Measurements from ENCODE around the gene CTDSPL2. TPM values are rescaled to one million over a fixed set of nuclear protein-coding genes. Genes with fewer than 3 reads are reported as not detected.
"Not testable (repeated sequence)": the region's sequence is repeated elsewhere in the genome, so short reads cannot be mapped to it uniquely, and the experiment has no call there.

Gene CTDSPL2
- total and polyA plus RNA-seq, 5 experiments from 2014 or later = 29.0 to 79.0 (median 41.8) TPM

DNA sequence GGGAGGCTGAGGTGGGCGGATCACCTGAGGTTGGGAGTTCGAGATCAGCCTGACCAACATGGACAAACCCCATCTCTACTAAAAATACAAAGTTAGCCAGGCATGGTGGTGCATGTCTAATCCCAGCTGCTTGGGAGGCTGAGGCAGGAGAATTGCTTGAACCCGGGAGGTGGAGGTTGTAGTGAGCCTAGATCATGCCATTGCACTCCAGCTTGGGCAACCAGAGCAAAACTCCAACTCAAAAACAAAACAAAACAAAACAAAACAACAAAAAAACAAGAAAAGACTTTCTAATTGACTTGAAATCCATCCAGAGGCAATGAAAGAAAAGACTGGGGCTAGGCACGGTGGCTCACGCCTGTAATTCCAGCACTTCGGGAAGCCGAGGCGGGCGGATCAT lies 121.7 kb downstream of the CTDSPL2 start:
- not testable (repeated sequence) for ATAC-seq, H3K27ac Mint-ChIP-seq, H3K9me3 Mint-ChIP-seq, H3K4me3 Mint-ChIP-seq, DNase-seq, H3K27me3 Mint-ChIP-seq
- POLR2A ChIA-PET = interaction anchor here (0.7 to 1.2 kb wide), 2 partner anchors 11 to 725 kb away, joined by 6 to 7 read pairs; partner anchors contain the start of gene MFAP1
- Mint-ChIP-seq H3K36me3 (peaks cover 0 to 62% (median 0%) of the 10 kb centered on the region in 3 donors), H3K4me1 (peaks cover 13 to 47% (median 27%) of the 10 kb centered on the region in 4 donors)

DNA sequence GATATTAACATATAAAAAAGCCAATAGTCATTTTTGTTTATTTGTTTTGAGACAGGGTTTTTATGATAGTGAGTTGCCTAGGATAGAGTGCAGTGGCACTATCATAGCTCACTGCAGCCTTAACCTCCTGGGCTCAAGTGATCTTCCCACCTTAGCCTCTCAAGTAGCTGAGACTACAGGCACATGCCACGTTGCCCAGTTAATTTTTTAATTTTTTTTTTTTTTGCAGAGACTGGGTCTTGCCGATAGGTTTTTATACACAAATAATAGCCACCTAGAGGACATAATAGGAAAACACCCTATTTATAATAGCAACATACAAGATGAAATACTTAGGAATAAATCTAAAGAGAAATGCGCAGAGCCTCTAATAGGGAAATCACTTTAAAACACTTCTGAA lies 122.8 kb downstream of the CTDSPL2 start:
- Mint-ChIP-seq H3K4me1 (peaks cover 17 to 53% (median 36%) of the 10 kb centered on the region in 4 donors), H3K4me3 (no peak overlapping the region), H3K36me3 (peaks cover 0 to 72% (median 6%) of the 10 kb centered on the region in 3 donors), H3K27me3 (no peaks in the 10 kb centered on the region), H3K9me3 (no peaks in the 10 kb centered on the region), H3K27ac (peak overlapping the region in 7 of 10 donors; percentile 15 to 65 (median 40))
- ATAC-seq (peak; percentile 49), DNase-seq (peak in 2 of 10 donors; percentile 16 to 19)
- POLR2A ChIA-PET = interaction anchor here (0.6 to 1.2 kb wide), 2 partner anchors 12 to 23 kb away, joined by 3 to 6 read pairs; no protein-coding TSS in a partner anchor

- Mint-ChIP-seq H3K27ac (peak overlapping the region in 3 of 10 donors; percentile 5 to 56 (median 33)), H3K4me1 (peaks cover 20 to 51% (median 38%) of the 10 kb centered on the region in 4 donors), H3K27me3 (no peaks in the 10 kb centered on the region), H3K36me3 (peaks cover 0 to 77% (median 6%) of the 10 kb centered on the region in 3 donors), H3K4me3 (no peak overlapping the region), H3K9me3 (no peaks in the 10 kb centered on the region)
- DNase-seq = no peak
- POLR2A ChIA-PET = no interaction called here
- no peak for ATAC-seq
Measured at GRCh38 chr15:44550734-44551133, 123.3 kb downstream of the CTDSPL2 start.

- peaks cover 19 to 35% (median 32%) of the 10 kb centered on the region in 4 donors for H3K4me1 Mint-ChIP-seq
- peak overlapping the region in 3 of 10 donors; percentile 12 to 21 (median 13) for H3K4me3 Mint-ChIP-seq
- peak overlapping the region; percentile 13 to 77 (median 57) for H3K27ac Mint-ChIP-seq
- H3K9me3 Mint-ChIP-seq = no peaks in the 10 kb centered on the region
- H3K27me3 Mint-ChIP-seq = no peaks in the 10 kb centered on the region
- peaks cover 0 to 89% (median 12%) of the 10 kb centered on the region in 3 donors for H3K36me3 Mint-ChIP-seq
- ATAC-seq (peak; percentile 48 to 57), DNase-seq (no peak)
- POLR2A ChIA-PET = no interaction called here
Measured at GRCh38 chr15:44554934-44555723, 127.7 kb downstream of the CTDSPL2 start.

DNA sequence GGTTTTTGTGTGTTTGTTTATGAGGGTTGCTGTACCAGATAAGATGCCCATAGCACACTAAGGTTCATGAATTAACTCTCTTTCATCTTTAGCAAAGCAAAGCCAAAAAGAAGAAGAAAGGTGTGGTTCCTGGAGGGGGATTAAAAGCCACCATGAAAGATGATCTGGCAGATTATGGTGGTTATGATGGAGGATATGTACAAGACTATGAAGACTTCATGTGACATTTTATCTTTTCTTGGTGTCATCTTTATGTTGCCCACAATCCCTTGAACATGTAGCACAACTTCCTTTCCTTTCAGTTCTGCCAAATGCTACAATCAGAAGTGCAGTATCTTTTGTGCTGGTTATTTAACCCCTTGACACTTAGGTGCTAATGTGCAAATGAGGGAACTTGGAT lies 133.5 kb downstream of the CTDSPL2 start:
- H3K4me3 Mint-ChIP-seq = peak overlapping the region in 4 of 10 donors; percentile 8 to 27 (median 18)
- POLR2A ChIA-PET = not testable (repeated sequence)

GRCh38 chr15:44565387-44566154 lies 138.1 kb downstream of the CTDSPL2 start:
- no peak for ATAC-seq

More for the DNA sequence above, 133.5 kb downstream of the CTDSPL2 start:
- H3K9me3 Mint-ChIP-seq, H3K27me3 Mint-ChIP-seq: not testable (repeated sequence)
- Mint-ChIP-seq H3K4me1 (peaks cover 16 to 32% (median 28%) of the 10 kb centered on the region in 4 donors), H3K27ac (peak overlapping the region in 9 of 10 donors; percentile 32 to 89 (median 67)), H3K36me3 (peaks cover 0 to 89% (median 25%) of the 10 kb centered on the region in 3 donors)
- ATAC-seq (peak; percentile 64 to 91), DNase-seq (peak in 3 of 10 donors; percentile 37 to 65 (median 57))

DNA sequence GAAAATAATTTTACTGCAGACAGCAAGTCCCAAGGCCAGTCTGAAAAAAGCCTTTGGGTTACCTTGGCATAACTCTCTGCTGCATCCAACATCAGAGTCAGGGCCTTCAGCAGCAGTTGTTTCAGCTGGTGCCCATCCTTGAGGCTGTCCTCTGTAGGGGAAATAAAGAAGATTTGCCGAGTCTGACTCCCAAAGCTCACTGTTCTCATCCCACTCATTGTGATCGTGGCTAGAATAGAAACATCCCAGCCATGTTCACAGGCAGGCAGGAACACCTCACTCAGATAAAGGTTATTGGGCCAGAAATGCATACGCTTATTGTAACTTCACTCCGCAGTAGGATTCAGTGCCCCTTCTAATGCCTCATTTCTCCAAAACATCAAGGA lies 138.7 kb downstream of the CTDSPL2 start:
- H3K27me3 Mint-ChIP-seq = no peaks in the 10 kb centered on the region
- H3K4me1 Mint-ChIP-seq = peaks cover 2 to 9% (median 7%) of the 10 kb centered on the region in 4 donors
- no peak for ATAC-seq
- no peak for DNase-seq
- no peak overlapping the region for H3K4me3 Mint-ChIP-seq
- POLR2A ChIA-PET = no interaction called here
- peak overlapping the region in 3 of 10 donors; percentile 13 to 40 (median 21) for H3K27ac Mint-ChIP-seq
- peaks cover 0 to 87% (median 35%) of the 10 kb centered on the region in 3 donors for H3K36me3 Mint-ChIP-seq
- no peaks in the 10 kb centered on the region for H3K9me3 Mint-ChIP-seq

More at GRCh38 chr15:44565387-44566154, 138.1 kb downstream of the CTDSPL2 start:
- peaks cover 8 to 15% (median 12%) of the 10 kb centered on the region in 4 donors for H3K4me1 Mint-ChIP-seq
- no peak overlapping the region for H3K4me3 Mint-ChIP-seq
- H3K27ac Mint-ChIP-seq = peak overlapping the region in 5 of 10 donors; percentile 24 to 63 (median 47)
- H3K36me3 Mint-ChIP-seq = peaks cover 0 to 89% (median 35%) of the 10 kb centered on the region in 3 donors
- no peak for DNase-seq
- no peaks in the 10 kb centered on the region for H3K9me3 Mint-ChIP-seq
- POLR2A ChIA-PET = no interaction called here
- H3K27me3 Mint-ChIP-seq = no peaks in the 10 kb centered on the region

- Mint-ChIP-seq H3K4me3 (no peak overlapping the region), H3K4me1 (no peaks in the 10 kb centered on the region), H3K9me3 (no peaks in the 10 kb centered on the region), H3K36me3 (peaks cover 0 to 89% (median 30%) of the 10 kb centered on the region in 3 donors), H3K27ac (peak overlapping the region in 6 of 10 donors; percentile 9 to 56 (median 28)), H3K27me3 (no peaks in the 10 kb centered on the region)
- no peak for ATAC-seq
- POLR2A ChIA-PET = no interaction called here
- no peak for DNase-seq
Measured at GRCh38 chr15:44568338-44568737, 140.9 kb downstream of the CTDSPL2 start.

- ATAC-seq = no peak
- POLR2A ChIA-PET = no interaction called here
- DNase-seq = no peak
- Mint-ChIP-seq H3K4me3 (no peak overlapping the region), H3K9me3 (no peaks in the 10 kb centered on the region), H3K4me1 (peaks cover 0 to under 1% (median 0%) of the 10 kb centered on the region in 4 donors), H3K27me3 (no peaks in the 10 kb centered on the region), H3K27ac (peak overlapping the region in 2 of 10 donors; percentile 4 to 41), H3K36me3 (peaks cover 0 to 83% (median 29%) of the 10 kb centered on the region in 3 donors)
Measured at GRCh38 chr15:44569316-44569715, 141.9 kb downstream of the CTDSPL2 start.

- DNase-seq (no peak), ATAC-seq (no peak)
- POLR2A ChIA-PET = no interaction called here
- H3K27me3 Mint-ChIP-seq = no peaks in the 10 kb centered on the region
- H3K4me3 Mint-ChIP-seq = peak overlapping the region in 1 of 10 donors; percentile 15
- peaks cover 0 to 7% (median 6%) of the 10 kb centered on the region in 4 donors for H3K4me1 Mint-ChIP-seq
- H3K36me3 Mint-ChIP-seq = peaks cover 0 to 82% (median 24%) of the 10 kb centered on the region in 3 donors
- peak overlapping the region in 7 of 10 donors; percentile 28 to 70 (median 50) for H3K27ac Mint-ChIP-seq
- no peaks in the 10 kb centered on the region for H3K9me3 Mint-ChIP-seq
Measured at GRCh38 chr15:44570361-44570760, 142.9 kb downstream of the CTDSPL2 start.

DNA sequence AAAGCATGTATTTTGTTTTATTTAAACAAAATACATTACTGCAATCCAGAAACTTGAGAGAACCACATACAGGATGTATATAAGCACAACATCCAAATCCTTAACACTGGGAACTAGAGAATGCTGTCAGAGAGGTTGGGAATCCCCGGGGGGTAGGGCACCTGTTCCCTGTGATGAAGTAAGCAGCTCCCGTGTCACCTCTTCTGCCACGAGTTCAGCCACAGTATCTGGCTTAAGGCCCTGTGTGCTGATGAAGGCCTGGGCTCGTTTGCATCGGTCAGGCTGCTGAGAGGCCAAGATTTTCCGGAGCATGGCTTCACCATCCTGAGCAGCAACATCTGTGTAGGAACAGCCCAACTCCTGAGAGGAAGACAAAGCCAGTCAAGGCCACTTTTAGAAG lies 146.0 kb downstream of the CTDSPL2 start:
- Mint-ChIP-seq H3K4me3 (no peak overlapping the region), H3K27ac (peak overlapping the region in 5 of 10 donors; percentile 9 to 48 (median 27)), H3K9me3 (no peaks in the 10 kb centered on the region), H3K4me1 (peaks cover 1 to 13% (median 7%) of the 10 kb centered on the region in 4 donors), H3K27me3 (no peaks in the 10 kb centered on the region), H3K36me3 (peaks cover 0 to 62% (median 3%) of the 10 kb centered on the region in 3 donors)
- no peak for ATAC-seq
- POLR2A ChIA-PET = interaction anchor here (0.6 to 0.7 kb wide), 2 partner anchors 23 to 399 kb away, joined by 3 read pairs; no protein-coding TSS in a partner anchor
- DNase-seq = no peak

GRCh38 chr15:44574734-44575133 lies 147.3 kb downstream of the CTDSPL2 start:
- peaks cover 6 to 22% (median 8%) of the 10 kb centered on the region in 4 donors for H3K4me1 Mint-ChIP-seq
- no peak overlapping the region for H3K4me3 Mint-ChIP-seq
- no peaks in the 10 kb centered on the region for H3K9me3 Mint-ChIP-seq
- peak overlapping the region; percentile 37 to 85 (median 76) for H3K27ac Mint-ChIP-seq
- no peaks in the 10 kb centered on the region for H3K27me3 Mint-ChIP-seq
- no peak for DNase-seq
- POLR2A ChIA-PET = interaction anchor here (0.5 kb wide), 1 partner anchor 147 kb away, joined by 3 read pairs; no protein-coding TSS in a partner anchor
- H3K36me3 Mint-ChIP-seq = peaks cover 0 to 52% (median 3%) of the 10 kb centered on the region in 3 donors
- no peak for ATAC-seq
